ENCODE results near the gene ACTR5. TPM values are rescaled to one million over a fixed set of nuclear protein-coding genes. Genes with fewer than 3 reads are reported as not detected.

ACTR5 gene
- polyA plus RNA-seq, 1 of the 3 experiments (the other 2 are of a cell fraction), result 9.7 TPM

GRCh38 chr20:38729767-38730166, 18.5 kb upstream of the ACTR5 start:
- no peak overlapping the region for H3K4me2 ChIP-seq
- CTCF ChIA-PET, result interaction anchor here (0.9 to 14.6 kb wide), 13 partner anchors 14 to 227 kb away, joined by 3 to 510 read pairs (median 3); partner anchors contain the start of gene ACTR5
- 33% methylated on average over 3 of the region's 7 CpGs for WGBS (ENCODE audit: low lambda C conversion rate)

DNA sequence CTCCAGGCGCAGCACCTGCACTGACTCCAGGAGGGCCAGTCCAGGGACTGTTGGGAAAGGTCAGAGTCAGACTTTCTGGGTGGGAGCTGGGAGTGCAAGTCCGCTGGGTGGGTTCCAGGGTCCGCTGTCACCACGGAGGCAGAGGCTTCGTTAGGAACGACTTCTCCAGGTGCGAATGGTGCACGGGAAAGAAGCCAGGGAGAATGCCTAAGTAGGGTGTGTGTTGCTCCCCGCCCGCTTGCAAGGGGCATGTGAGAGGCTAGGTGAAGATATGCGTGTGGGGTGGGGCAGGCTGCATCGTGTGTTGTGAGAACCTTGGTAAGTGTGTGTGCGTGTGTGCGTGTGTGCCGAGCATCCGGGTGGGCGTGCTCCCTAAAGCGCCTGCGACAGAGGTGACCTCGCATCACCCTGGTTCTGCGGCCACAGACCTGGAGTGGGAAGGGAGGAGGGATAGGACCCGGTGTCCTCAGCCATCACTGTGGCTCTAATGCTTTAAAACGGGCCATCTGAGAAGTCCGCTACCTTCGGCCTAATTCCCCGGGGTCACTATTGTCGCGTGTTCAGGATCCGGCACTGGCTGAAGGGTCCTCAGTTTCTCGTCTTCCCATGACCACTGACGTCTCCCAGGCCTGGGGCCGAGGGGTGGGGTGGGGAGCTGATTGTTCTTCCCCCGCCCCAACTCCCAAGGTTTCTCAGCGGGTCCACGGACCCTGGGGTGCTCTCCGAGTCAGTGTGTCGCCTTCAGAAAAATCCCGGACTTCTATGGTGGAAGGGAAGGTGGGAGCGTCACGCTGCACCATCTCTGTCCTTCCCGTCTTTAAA, 17.9 kb upstream of the ACTR5 start:
- no peaks in the 10 kb centered on the region for H3K79me2 ChIP-seq (ENCODE audit: insufficient read depth)
- H2AFZ ChIP-seq (ENCODE audit: low read depth), result no peak overlapping the region
- no peak for DNase-seq
- H3K9me2 ChIP-seq, result no peaks in the 10 kb centered on the region
- ChIA-PET CTCF (interaction anchor here (0.7 to 14.6 kb wide), 33 partner anchors 7 to 227 kb away, joined by 3 to 510 read pairs (median 5); partner anchors contain the start of gene ACTR5), POLR2A (no interaction called here)
- H4K20me1 ChIP-seq (ENCODE audit: insufficient read depth), result no peaks in the 10 kb centered on the region
- H3K36me3 ChIP-seq (replicated peaks in 1 of 2; ENCODE audit: control insufficient read depth in 1 of 2, insufficient read depth in 2 of 2, low read length in 1 of 2), result no peaks in the 10 kb centered on the region
- 10% methylated on average over 38 of the region's 41 CpGs for WGBS (ENCODE audit: low lambda C conversion rate)
- peaks cover 93% of the 10 kb centered on the region for H3K27me3 ChIP-seq (ENCODE audit: insufficient read depth)
- TF ChIP-seq RAD21 (IDR thresholded peaks at IDR 0.05; ENCODE audit: low read length) (no peak), CHD2 (IDR thresholded peaks at IDR 0.05; ENCODE audit: low read length, partially characterized antibody) (no peak), TAF1 (IDR thresholded peaks at IDR 0.05; ENCODE audit: borderline replicate concordance, low read depth, low read length) (no peak), GATA2 (CRISPR knock-in tag; IDR thresholded peaks at IDR 0.05) (no peak), GABPA (IDR thresholded peaks at IDR 0.05; ENCODE audit: low read depth) (no peak), MEF2A (IDR thresholded peaks at IDR 0.05; ENCODE audit: borderline replicate concordance, low read depth) (no peak), JUND (IDR thresholded peaks at IDR 0.05) (no peak), FOSL2 (IDR thresholded peaks at IDR 0.05; ENCODE audit: borderline replicate concordance, low read depth) (no peak), ELF1 (IDR thresholded peaks at IDR 0.05) (no peak), EZH2phosphoT487 (IDR thresholded peaks at IDR 0.05; ENCODE audit: borderline replicate concordance, low read depth) (no peak), NRF1 (IDR thresholded peaks at IDR 0.05; ENCODE audit: low read depth, low read length) (no peak), RXRA (IDR thresholded peaks at IDR 0.05; ENCODE audit: borderline replicate concordance, low read depth) (no peak), IRF3 (IDR thresholded peaks at IDR 0.05; ENCODE audit: low read depth, low read length) (no peak)
- peak overlapping the region in 1 of 2 experiments; percentile 41; a peak in 1 of 4 replicates for H3K4me3 ChIP-seq (ENCODE audit: low read depth in 2 of 2, low read length in 1 of 2)
- no peak overlapping the region for H3K27ac ChIP-seq (ENCODE audit: low read depth in 2 of 2, low read length in 1 of 2)
- H3K4me2 ChIP-seq, result peak overlapping the region; percentile 81
- H3K9ac ChIP-seq, result no peak overlapping the region
- H3K4me1 ChIP-seq (ENCODE audit: control insufficient read depth in 1 of 2, insufficient read depth in 2 of 2, low read depth in 1 of 2, low read length in 1 of 2), result peaks cover 0 to 16% of the 10 kb centered on the region in 2 experiments; a peak in 2 of 4 replicates
- no peaks in the 10 kb centered on the region for H3K9me3 ChIP-seq
- no peaks in the 10 kb centered on the region for H3F3A ChIP-seq (replicated peaks; ENCODE audit: insufficient read depth)

More at GRCh38 chr20:38729767-38730166, 18.5 kb upstream of the ACTR5 start:
- Histone ChIP-seq H3K9ac (no peak overlapping the region), H3K27ac (ENCODE audit: low read depth in 2 of 2, low read length in 1 of 2) (no peak overlapping the region), H3K79me2 (ENCODE audit: insufficient read depth) (no peaks in the 10 kb centered on the region), H3K4me3 (ENCODE audit: low read depth in 2 of 2, low read length in 1 of 2) (no peak overlapping the region), H3K27me3 (ENCODE audit: insufficient read depth) (peaks cover 93% of the 10 kb centered on the region), H3K9me3 (no peaks in the 10 kb centered on the region), H3K36me3 (replicated peaks in 1 of 2; ENCODE audit: control insufficient read depth in 1 of 2, insufficient read depth in 2 of 2, low read length in 1 of 2) (no peaks in the 10 kb centered on the region), H2AFZ (ENCODE audit: low read depth) (no peak overlapping the region), H3K9me2 (no peaks in the 10 kb centered on the region), H3F3A (replicated peaks; ENCODE audit: insufficient read depth) (no peaks in the 10 kb centered on the region), H4K20me1 (ENCODE audit: insufficient read depth) (no peaks in the 10 kb centered on the region), H3K4me1 (ENCODE audit: control insufficient read depth in 1 of 2, insufficient read depth in 2 of 2, low read depth in 1 of 2, low read length in 1 of 2) (peaks cover 0 to 21% of the 10 kb centered on the region in 2 experiments; a peak in 2 of 4 replicates)
- no peak for DNase-seq
- TF ChIP-seq, protein P1, sequence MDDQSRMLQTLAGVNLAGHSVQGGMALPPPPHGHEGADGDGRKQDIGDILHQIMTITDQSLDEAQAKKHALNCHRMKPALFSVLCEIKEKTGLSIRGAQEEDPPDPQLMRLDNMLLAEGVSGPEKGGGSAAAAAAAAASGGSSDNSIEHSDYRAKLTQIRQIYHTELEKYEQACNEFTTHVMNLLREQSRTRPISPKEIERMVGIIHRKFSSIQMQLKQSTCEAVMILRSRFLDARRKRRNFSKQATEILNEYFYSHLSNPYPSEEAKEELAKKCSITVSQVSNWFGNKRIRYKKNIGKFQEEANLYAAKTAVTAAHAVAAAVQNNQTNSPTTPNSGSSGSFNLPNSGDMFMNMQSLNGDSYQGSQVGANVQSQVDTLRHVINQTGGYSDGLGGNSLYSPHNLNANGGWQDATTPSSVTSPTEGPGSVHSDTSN (IDR thresholded peaks at IDR 0.05), result no peak
- TF ChIP-seq, protein P2, sequence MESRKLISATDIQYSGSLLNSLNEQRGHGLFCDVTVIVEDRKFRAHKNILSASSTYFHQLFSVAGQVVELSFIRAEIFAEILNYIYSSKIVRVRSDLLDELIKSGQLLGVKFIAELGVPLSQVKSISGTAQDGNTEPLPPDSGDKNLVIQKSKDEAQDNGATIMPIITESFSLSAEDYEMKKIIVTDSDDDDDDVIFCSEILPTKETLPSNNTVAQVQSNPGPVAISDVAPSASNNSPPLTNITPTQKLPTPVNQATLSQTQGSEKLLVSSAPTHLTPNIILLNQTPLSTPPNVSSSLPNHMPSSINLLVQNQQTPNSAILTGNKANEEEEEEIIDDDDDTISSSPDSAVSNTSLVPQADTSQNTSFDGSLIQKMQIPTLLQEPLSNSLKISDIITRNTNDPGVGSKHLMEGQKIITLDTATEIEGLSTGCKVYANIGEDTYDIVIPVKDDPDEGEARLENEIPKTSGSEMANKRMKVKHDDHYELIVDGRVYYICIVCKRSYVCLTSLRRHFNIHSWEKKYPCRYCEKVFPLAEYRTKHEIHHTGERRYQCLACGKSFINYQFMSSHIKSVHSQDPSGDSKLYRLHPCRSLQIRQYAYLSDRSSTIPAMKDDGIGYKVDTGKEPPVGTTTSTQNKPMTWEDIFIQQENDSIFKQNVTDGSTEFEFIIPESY (IDR thresholded peaks at IDR 0.05; ENCODE audit: borderline replicate concordance, low read depth), result no peak
- TF ChIP-seq MAX (IDR thresholded peaks at IDR 0.05; ENCODE audit: low read depth) (no peak), EP300 (IDR thresholded peaks at IDR 0.05; ENCODE audit: borderline replicate concordance in 1 of 2, low read depth in 1 of 2, low read length in 1 of 2) (no peak), SIN3A (IDR thresholded peaks at IDR 0.05; ENCODE audit: borderline replicate concordance, low read depth, low read length) (no peak), RFX5 (IDR thresholded peaks at IDR 0.05; ENCODE audit: low read length) (no peak), MXI1 (IDR thresholded peaks at IDR 0.05; ENCODE audit: low read depth, low read length) (no peak), GABPA (IDR thresholded peaks at IDR 0.05; ENCODE audit: low read depth) (no peak), CHD2 (IDR thresholded peaks at IDR 0.05; ENCODE audit: low read length, partially characterized antibody) (no peak), TAF1 (IDR thresholded peaks at IDR 0.05; ENCODE audit: borderline replicate concordance, low read depth, low read length) (no peak), FOSL2 (IDR thresholded peaks at IDR 0.05; ENCODE audit: borderline replicate concordance, low read depth) (no peak)
- POLR2A ChIA-PET, result no interaction called here

Data from SK-N-SH (cell line).